Endothelial cell of umbilical vein (primary cell): ENCODE measurements around the gene KIN. TPM values are rescaled to one million over a fixed set of nuclear protein-coding genes. Genes with fewer than 3 reads are reported as not detected.

ENCODE experiments used
- BruUV-seq: library from RNA; stranded (reverse); fragments of 400-500 nt; replicated peaks from 2 replicates; lab custom pipeline; 2021; lab: Mats Ljungman, UMichigan
- CTCF ChIA-PET: fragments of 300-600, 350-600 bp; sonication (Branson Sonifier 250); formaldehyde crosslinking; loops from one replicate; lab custom pipeline; 2021; ENCODE audit warnings: antibody characterized with exemption, inconsistent platforms; lab: Charles Lee
- POLR2A ChIA-PET: fragments of 300-600, 350-600 bp; sonication (Branson Sonifier 250); formaldehyde crosslinking; loops from one replicate; lab custom pipeline; 2021; ENCODE audit warnings: antibody characterized with exemption, inconsistent platforms; lab: Charles Lee
- DNase-seq: peaks from one replicate; pipeline ENCODE4 v3.0.0-alpha.2; 2011; ENCODE audit warnings: low read depth, low spot score
- FAIRE-seq: peaks from 2 replicates; lab custom pipeline; 2011; peaks lifted over from hg19 to GRCh38; lab: Jason Lieb, UNC
- H2AFZ ChIP-seq: 2 replicates; pipeline ENCODE4 v1.6.0; 2012; ENCODE audit warnings: low read depth, low read length, control low read depth, inconsistent platforms
- H3K27ac ChIP-seq: 2 replicates; pipeline ENCODE4 v1.5.1; 2011; ENCODE audit warnings: low read depth, mild to moderate bottlenecking, control low read depth, low read length, moderate library complexity; ENCODE audit not compliant: insufficient read depth
- H3K27me3 ChIP-seq, 2 experiments: 2 replicates each; pipeline versions ENCODE4 v1.6.0 to v1.6.1; 2011; ENCODE audit warnings: low read length in 2 of 2, mixed read lengths in 1 of 2; ENCODE audit not compliant: control insufficient read depth in 2 of 2, insufficient read depth in 2 of 2
- H3K36me3 ChIP-seq, 2 experiments: 2 replicates in 1 of 2; 3 replicates in 1 of 2; pipeline ENCODE4 v1.5.1; 2011; ENCODE audit warnings: low read length in 2 of 2, mild to moderate bottlenecking in 1 of 2, moderate library complexity in 1 of 2; ENCODE audit not compliant: control insufficient read depth in 2 of 2, insufficient read depth in 2 of 2; ENCODE audit errors: extremely low read depth in 1 of 2
- H3K4me1 ChIP-seq: 3 replicates; pipeline ENCODE4 v1.5.1; 2011; ENCODE audit warnings: mild to moderate bottlenecking, low read length; ENCODE audit not compliant: control insufficient read depth, insufficient read depth; ENCODE audit errors: extremely low read depth
- H3K4me2 ChIP-seq: 2 replicates; pipeline ENCODE4 v1.6.1; 2011; ENCODE audit warnings: low read length, control low read depth, mixed read lengths; ENCODE audit not compliant: insufficient read depth
- H3K4me3 ChIP-seq, 3 experiments: fragments of 200-600 bp in 1 of 3; sonication (generic), shearing (Covaris generic) in 1 of 3; replicated peaks in 1 of 3; 2 replicates each; pipeline ENCODE4 v1.5.1; 2011 to 2016; ENCODE audit warnings: control low read depth in 3 of 3, low read length in 3 of 3, mild to moderate bottlenecking in 2 of 3, inconsistent platforms in 1 of 3, low read depth in 1 of 3, moderate library complexity in 1 of 3; ENCODE audit not compliant: insufficient read depth in 1 of 3
- H3K79me2 ChIP-seq: 2 replicates; pipeline ENCODE4 v1.6.0; 2012; ENCODE audit warnings: low read length, inconsistent platforms; ENCODE audit not compliant: control insufficient read depth, insufficient read depth
- H3K9ac ChIP-seq: replicated peaks from 2 replicates; pipeline ENCODE3; 2011; ENCODE audit warnings: low read length, control low read depth; ENCODE audit not compliant: insufficient read depth; ENCODE audit errors: extremely low read depth
- H3K9me1 ChIP-seq: replicated peaks from 3 replicates; pipeline ENCODE4 v1.6.0; 2011; ENCODE audit warnings: mild to moderate bottlenecking, low read length; ENCODE audit not compliant: control insufficient read depth, insufficient read depth; ENCODE audit errors: extremely low read depth
- H3K9me3 ChIP-seq: replicated peaks from 2 replicates; pipeline ENCODE4 v1.5.1; 2012; ENCODE audit warnings: low read length, inconsistent platforms; ENCODE audit not compliant: control insufficient read depth, insufficient read depth
- H4K20me1 ChIP-seq: replicated peaks from 2 replicates; pipeline ENCODE3; 2011; ENCODE audit warnings: mild to moderate bottlenecking, low read length; ENCODE audit not compliant: control insufficient read depth, insufficient read depth; ENCODE audit errors: extremely low read depth
- EZH2 ChIP-seq: IDR thresholded peaks from 2 replicates; pipeline ENCODE4 v1.6.1; 2012; ENCODE audit warnings: borderline replicate concordance, low read depth, mild to moderate bottlenecking, moderate library complexity, low read length, inconsistent platforms; ENCODE audit not compliant: severe bottlenecking
- JUN ChIP-seq: IDR thresholded peaks from 2 replicates; pipeline ENCODE4 v1.6.1; 2011; ENCODE audit warnings: borderline replicate concordance, low read depth; ENCODE audit not compliant: insufficient read length, insufficient read depth
- MAX ChIP-seq: IDR thresholded peaks from 2 replicates; pipeline ENCODE4 v1.6.1; 2011; ENCODE audit not compliant: insufficient read depth, insufficient read length
- MYC ChIP-seq: IDR thresholded peaks from one replicate; pipeline ENCODE4 v1.6.1; 2011; ENCODE audit warnings: mild to moderate bottlenecking, low read depth, low read length
- POLR2A ChIP-seq: IDR thresholded peaks from 2 replicates; pipeline ENCODE4 v1.6.1; 2012; ENCODE audit warnings: low read depth, mild to moderate bottlenecking, control low read depth, low read length
- dilution Hi-C: fragments of 300-500 bp; cut with MboI; formaldehyde crosslinking; loops from one replicate; pipeline ENCODE4 v1.15.0; 2019; ENCODE audit warnings: low sequenced_read_pairs; ENCODE audit not compliant: extremely low pct_ligation_motif_present
- intact Hi-C: fragments of 100-400 bp; cut with micrococcal nuclease; formaldehyde crosslinking; loops from one replicate; pipeline ENCODE4 v1.10.0; 2022
- polyA plus RNA-seq, 4 experiments: library from polyadenylated mRNA; depleted of rRNA in 3 of 4; stranded (reverse) in 3 of 4; unstranded in 1 of 4; fragments of >200 nt; gene quantifications; 2 replicates each; pipeline versions ENCODE4 v1.2.1 to v1.2.3, GENCODE V29; 2011 to 2012; ENCODE audit warnings: missing spikeins in 1 of 4
- total RNA-seq: library from RNA; stranded (reverse); gene quantifications from 2 replicates; pipeline ENCODE4 v1.2.3, GENCODE V29; 2021

The KIN gene
- total and polyA plus RNA-seq, 2 donors (not counting 3 experiments of a cell fraction or from before 2014, with no cell fraction given), result 2.6 to 14.4 TPM

GRCh38 chr10:7811000-7811399, 23.2 kb upstream of the KIN start:
- BruUV-seq, result no TSS peak
- dilution Hi-C loops, result no loop called here
- Histone ChIP-seq H3K9ac (no peak overlapping the region), H3K4me3 (no peak overlapping the region), H3K9me3 (no peaks in the 10 kb centered on the region), H3K27ac (no peak overlapping the region), H3K9me1 (no peaks in the 10 kb centered on the region), H3K79me2 (no peaks in the 10 kb centered on the region), H3K27me3 (no peaks in the 10 kb centered on the region), H3K4me1 (no peaks in the 10 kb centered on the region), H3K36me3 (peaks cover 4 to 7% of the 10 kb centered on the region in 2 experiments), H3K4me2 (no peak overlapping the region), H2AFZ (no peak overlapping the region), H4K20me1 (no peaks in the 10 kb centered on the region)
- POLR2A ChIA-PET, result no interaction called here
- no peak for TF ChIP-seq POLR2A
- no peak for TF ChIP-seq MAX
- intact Hi-C loops, result no loop called here
- no peak for DNase-seq
- CTCF ChIA-PET, result interaction anchor here (1.9 kb wide), 1 partner anchor 14 kb away, joined by 6 read pairs; no protein-coding TSS in a partner anchor
- no peak for FAIRE-seq

DNA sequence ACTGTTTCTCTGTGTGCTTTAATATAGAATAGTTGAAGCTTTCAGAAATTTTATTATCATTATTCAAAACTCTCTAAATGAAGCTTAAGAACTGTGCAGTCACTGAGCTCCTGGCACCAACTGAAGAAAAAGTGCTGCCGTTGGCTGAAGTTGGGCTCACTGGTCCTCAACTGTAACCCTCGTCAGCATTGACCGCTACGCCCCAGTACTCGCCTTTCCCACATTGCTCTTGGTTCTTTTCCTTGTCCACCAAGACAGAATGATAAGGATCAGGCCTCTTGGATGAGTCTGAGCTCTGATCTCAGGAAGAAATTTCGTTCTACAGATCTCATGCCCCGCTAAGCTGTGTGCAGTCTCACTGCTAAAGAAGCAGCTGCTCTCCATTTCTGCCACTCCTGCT, 22.6 kb upstream of the KIN start:
- CTCF ChIA-PET, result interaction anchor here (1.9 kb wide), 1 partner anchor 13 kb away, joined by 6 read pairs; no protein-coding TSS in a partner anchor
- FAIRE-seq (no peak), DNase-seq (no peak)
- dilution Hi-C loops, result no loop called here
- peaks cover 4 to 7% of the 10 kb centered on the region in 2 experiments for H3K36me3 ChIP-seq
- TSS peak; percentile 12 for BruUV-seq
- no peaks in the 10 kb centered on the region for H3K4me1 ChIP-seq
- H3K79me2 ChIP-seq, result no peaks in the 10 kb centered on the region
- no peaks in the 10 kb centered on the region for H3K9me3 ChIP-seq
- no peaks in the 10 kb centered on the region for H3K27me3 ChIP-seq
- H3K9ac ChIP-seq, result no peak overlapping the region
- H3K4me2 ChIP-seq, result no peak overlapping the region
- H3K27ac ChIP-seq, result no peak overlapping the region
- no peaks in the 10 kb centered on the region for H4K20me1 ChIP-seq
- no peaks in the 10 kb centered on the region for H3K9me1 ChIP-seq
- TF ChIP-seq MYC, result no peak
- no peak for TF ChIP-seq JUN
- no peak for TF ChIP-seq EZH2
- intact Hi-C loops, result no loop called here
- H2AFZ ChIP-seq, result no peak overlapping the region
- H3K4me3 ChIP-seq, result no peak overlapping the region
- POLR2A ChIA-PET, result no interaction called here
